ENCODE data around the gene ABI3BP.
A peak's percentile ranks its signal among the peaks of the same experiment; 100 is the strongest.

Gene ABI3BP

DNA sequence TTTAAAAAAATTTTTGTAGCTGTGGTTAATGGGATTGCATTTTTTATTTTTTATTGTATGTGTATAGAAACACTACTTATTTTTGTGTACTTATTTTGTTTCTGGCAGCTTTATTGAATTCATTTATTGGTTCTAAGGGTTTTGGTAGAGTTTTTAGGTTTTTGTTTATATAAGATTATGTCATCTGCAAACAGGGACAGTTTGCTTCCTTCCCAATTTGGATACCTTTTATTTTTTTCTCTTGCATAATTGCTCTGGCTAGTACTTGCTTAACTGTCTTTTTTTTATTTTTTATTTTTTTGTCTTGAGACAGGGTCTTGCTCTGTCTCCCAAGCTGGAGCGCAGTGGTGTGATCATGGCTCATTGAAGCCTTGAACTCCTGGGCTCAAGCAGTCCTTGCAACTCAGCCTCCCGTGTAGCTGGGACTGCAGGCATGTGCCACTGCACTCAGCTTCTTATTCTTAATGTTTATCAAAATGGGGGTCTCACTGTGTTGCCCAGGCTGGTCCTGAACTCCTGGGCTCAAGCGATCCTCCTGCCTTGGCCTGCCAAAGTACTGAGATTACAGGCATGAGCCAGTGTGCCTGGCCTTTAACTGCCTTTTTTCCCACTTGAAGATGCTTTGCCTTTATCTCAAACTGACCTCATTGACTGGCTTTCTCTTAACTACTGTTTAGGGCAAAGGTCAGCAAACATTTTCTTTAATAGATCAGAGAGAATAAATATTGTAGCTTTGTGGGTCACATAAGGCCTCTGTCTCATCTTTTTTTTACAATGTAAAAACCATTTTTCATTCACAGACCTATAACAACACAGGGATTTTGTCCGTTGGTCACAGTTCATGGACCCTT, 275.4 kb downstream of the ABI3BP start:
- DNase-seq = no peak

DNA sequence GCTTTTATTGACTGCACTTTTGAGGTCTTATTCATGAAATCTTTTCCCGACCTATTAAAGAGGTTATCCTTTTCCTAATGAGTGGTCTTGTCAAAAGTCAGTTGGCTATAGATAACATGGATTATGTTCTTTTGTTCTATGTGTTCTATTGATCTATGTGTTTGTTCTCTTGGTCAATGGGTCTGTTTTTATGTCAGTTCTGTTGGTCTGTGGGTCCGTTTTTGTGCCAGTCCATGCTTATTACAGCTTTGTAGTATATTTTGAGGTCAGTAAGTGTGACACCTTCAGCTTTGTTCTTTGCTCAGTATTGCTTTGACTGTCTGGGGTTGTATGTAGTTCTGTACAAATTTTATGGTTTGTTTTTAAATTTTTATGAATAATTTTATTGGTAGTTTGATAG, 276.2 kb downstream of the ABI3BP start:
- DNase-seq = no peak

DNA sequence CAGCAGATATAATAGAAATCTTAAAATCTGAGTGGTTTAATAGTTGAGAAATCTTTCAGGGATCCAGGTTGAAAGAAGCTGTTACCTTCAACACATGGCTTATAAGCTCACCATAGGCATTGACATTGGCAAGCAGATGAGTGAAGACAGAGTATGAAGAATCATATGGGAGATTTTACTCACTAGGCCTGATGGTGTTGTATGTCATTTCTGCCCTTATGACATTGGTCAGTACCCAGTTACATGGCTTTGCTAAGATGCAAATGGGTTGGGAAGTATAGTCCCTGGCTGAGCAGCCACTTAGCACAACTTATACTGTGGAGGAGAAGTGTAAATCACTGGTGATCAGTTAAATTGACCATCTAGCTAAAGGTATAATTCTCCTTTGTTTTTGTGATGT, 278.0 kb downstream of the ABI3BP start:
- no peak for DNase-seq

DNA sequence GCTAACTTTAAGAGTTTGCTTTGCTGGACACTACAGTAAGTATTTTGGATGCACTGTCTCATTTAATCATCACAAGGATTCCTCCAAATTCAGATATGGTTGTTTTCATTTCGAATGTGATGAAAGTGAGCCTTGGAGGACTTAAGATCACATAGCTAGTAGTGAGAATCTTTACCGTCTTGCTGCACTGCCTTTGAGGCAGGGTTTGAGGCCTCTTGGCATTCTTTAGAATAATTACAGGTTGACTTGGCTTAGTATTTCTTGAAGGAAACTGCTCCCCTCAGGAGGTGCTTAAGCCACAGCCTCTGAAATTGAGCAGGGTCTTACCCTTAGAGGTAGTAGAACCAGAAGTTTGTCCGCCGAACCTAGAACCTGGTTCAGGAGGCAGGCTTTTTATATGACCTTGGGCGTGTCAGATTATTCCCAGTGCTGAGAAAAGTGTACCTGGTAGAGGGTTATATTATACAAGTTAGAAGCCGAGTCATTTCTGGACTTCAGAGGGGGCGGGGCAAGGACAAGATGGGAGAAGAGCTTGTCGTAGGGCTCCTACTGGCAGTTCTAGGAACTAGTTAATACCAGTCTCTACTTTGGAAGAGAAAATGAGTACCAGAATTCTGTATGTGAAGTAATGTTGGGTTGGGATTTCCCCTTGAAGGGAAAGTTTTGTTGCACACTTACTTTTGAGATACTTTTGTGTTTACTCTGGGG, 282.8 kb downstream of the ABI3BP start:
- peak; percentile 19 to 80 (median 38) for DNase-seq

DNA sequence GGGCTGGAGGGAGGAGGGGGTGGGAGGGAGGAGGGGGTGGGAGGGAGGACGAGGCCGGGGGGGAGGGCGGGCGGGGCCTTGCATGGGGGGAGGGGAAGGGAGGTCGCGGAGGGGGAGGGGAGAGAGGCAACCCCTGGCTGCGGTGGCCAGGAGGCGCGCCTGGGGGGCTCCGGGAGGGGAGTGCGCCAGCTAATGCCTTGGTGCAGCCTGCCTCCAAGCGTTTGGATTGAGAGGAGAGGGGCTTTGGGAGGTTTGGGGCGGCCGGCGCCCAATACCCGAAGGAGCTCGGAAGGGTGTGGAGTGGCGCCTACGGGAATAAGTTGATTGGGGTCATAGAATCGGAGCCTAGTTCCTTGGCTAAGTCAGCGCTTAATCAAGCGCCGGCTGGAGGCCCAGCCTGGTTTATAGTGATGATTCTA, 283.4 kb downstream of the ABI3BP start:
- DNase-seq = peak in 4 of 5 donors; percentile 14 to 32 (median 29)

DNA sequence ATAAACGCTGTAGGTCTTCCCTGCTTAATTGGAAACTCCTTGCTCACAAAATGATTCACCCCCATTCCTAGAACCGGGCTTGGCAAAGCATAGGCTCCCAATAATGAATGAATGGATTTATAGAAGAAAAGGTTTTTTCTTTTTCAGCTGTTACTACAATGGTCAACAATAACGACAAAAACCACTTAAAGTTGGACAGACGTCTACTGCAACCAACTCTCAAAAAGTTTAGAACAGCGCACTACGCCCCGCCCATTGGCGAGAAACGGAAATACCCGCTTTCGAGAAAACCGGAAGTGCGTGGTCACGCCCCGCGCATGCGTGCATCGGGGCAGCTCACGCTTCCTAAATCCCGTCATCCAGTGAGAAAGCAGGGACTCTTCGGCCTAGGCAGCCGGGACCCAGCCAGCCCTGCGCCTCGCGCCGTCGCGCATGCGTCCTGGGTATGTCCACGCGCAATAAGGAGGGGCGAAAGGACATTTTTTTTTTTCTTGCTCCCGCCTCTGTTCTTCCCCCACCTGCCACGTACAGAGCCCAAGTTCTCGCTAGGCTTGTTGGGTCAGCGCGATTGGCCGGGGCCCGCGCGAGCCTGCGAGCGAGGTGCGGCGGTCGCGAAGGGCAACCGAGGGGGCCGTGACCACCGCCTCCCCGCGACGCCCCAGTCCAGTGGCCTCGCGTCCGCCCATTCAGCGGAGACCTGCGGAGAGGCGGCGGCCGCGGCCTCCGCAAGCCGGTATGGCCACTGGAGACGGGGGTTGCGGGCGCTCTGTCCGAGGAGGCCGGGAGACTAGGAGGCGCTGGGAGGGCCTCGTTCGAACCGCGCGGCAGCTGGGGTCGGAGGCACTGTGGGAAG, 284.0 kb downstream of the ABI3BP start, which contains the start of gene TFG:
TSS of gene TFG (plus strand) at position 506 of the 853 bp plus-strand sequence. CDS start 4,192 bp downstream, outside the sequence.
- peak; percentile 96 to 99 (median 97) for DNase-seq

DNA sequence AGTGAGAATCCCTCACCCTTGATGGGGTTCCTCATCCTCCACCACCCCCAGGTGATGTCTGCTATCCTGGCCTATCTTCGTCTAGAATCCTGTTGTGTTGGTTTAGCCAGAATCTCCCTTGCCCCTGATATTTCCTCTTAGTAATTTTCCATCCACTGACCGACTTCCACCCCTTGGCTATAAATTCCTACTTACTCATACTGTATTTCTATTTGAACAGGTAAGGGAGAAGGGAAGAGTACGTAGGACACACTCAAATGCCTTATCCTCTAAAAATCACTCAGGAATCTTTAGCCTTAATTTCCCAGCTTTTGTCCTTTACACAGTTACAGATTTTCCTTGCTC, 284.6 kb downstream of the ABI3BP start:
- no peak for DNase-seq

DNA sequence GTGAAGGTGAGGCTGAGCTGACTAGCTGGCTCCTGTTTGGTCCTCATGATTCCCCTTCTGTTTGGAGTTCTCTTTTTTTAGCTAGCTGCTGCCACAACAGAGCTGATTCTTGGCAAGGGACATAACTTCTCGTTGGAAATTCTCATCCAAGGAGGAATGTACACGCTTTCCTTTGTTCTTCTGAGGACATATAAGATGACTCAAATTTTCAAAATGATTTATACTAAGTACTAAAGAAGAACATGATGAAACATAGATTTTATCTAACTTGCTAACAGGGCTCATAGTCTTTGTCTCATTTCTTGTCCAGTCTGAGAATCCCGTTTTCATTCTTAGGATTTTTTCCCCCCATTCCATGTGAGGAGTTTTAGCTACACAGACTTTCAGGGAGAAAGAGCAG, 286.9 kb downstream of the ABI3BP start:
- no peak for DNase-seq

DNA sequence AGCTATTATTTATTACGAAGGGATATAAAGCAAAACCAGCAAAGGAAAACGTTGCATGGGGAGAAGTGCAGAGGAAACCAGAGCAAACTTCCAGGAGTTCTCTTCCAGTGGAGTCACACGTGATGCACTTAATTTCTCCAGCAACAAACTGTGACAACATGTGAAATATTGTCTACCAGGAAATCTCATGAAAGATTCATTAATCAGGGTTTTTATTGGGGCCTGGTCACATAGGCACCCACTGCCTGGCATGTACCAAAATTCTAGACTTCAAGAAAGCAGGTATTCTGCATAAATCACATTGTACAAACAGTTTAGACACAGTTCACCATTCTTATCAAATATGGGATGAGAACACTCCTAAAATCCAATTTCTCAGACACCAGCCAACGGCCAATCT, 289.4 kb downstream of the ABI3BP start:
- no peak for DNase-seq

DNA sequence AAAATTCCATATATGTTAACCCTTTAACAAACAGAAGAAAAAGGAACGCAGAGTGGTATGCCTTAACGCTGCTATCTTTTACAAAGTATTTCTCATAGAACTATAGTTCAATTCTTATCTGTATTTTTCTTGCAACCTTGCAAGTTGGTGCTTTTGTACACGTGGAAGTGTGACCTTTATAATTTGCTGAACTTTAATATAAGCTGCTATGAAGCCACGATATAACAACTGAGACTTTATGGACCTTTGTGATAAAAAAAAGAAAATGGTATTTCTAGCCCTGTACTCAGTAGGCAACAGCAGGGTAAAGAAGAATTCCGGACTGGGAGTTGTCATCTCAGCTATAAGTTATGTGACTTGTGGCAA, 290.3 kb downstream of the ABI3BP start:
- DNase-seq = no peak

DNA sequence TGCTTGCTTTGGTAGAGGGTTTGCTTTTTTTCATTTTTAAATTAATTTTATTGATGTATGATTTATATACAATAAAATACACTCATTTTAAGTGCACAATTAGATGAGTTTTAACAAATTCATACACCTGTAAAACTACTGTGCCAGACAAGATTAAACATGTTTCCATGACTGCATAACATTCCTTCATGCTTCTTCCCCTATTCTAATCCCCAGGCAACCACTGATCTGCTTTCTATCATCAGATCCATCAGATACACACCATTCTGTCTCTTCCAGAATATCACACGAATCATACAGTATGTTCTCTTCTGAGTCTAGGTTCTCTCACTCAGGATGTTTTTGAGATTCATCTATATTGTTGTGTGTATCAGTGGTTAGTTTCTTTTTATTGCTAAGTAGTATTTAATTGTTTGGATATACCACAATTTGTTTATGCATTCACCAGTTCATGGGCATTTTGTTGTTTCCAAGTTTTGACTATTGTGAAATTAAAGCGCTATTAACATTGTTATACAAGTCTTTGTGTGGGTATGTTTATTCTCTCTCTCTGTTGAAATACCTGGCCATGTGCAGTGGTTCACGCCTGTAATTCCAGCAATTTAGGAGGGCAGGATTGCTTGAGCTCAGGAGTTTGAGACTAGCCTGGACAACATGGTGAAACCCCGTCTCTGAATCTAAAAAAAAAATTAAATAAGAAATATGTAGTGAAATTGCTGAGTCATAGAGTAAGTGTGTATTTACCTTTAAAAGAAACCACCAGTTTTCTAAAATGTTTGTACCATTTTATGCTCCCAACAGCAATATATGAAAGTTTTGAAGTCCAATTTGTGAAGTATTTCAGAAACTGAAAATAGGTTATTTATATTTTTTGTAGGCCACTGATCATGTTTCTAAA, 290.9 kb downstream of the ABI3BP start:
- DNase-seq = no peak

DNA sequence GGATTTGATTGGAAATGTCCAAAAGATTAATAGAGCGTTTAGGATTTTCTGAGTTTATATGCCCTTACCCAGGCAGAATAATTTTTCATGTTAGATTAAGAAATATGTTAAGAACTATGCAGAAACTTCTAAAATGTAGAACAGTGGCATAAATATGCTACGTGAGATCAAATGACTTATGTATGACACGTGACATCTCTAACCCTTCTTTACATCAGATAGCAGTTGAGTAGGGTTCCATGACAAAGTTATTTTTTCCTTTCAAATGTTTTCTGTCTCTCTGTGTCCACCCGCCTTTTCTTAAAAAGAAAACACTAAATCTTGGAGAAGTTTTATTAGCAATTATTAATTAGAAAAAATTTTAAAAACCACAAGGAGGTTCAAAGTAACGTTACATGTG, 292.5 kb downstream of the ABI3BP start:
- no peak for DNase-seq

Data from T-helper 1 cell (primary cell).